ENCODE data around the gene PALM.
"Not testable (repeated sequence)": the region's sequence is repeated elsewhere in the genome, so short reads cannot be mapped to it uniquely, and the experiment has no call there.

PALM gene

GRCh38 chr19:679418-680286, 29.1 kb upstream of the PALM start:
- peak in 2 of 3 experiments; percentile 76 to 81 for DNase-seq

- peak; percentile 98 to 100 (median 100) for DNase-seq
These were observed 28.3 kb upstream of the PALM start for GRCh38 chr19:680287-681028.

GRCh38 chr19:681029-682019, 27.4 kb upstream of the PALM start:
- peak; percentile 78 to 91 (median 83) for DNase-seq

- no peak for DNase-seq
These were observed 25.9 kb upstream of the PALM start for GRCh38 chr19:682678-683320.

GRCh38 chr19:685454-685931, 23.2 kb upstream of the PALM start:
- DNase-seq: no peak

GRCh38 chr19:686589-687297, 22.0 kb upstream of the PALM start:
- no peak for DNase-seq

GRCh38 chr19:687569-688166, 21.1 kb upstream of the PALM start:
- DNase-seq: no peak

GRCh38 chr19:688214-688613, 20.5 kb upstream of the PALM start:
- DNase-seq: no peak

- DNase-seq: no peak
These were observed 19.7 kb upstream of the PALM start for GRCh38 chr19:688992-689391.

GRCh38 chr19:690203-690602, 18.5 kb upstream of the PALM start:
- DNase-seq: no peak

- DNase-seq: no peak
These were observed 14.0 kb upstream of the PALM start for GRCh38 chr19:694481-695351.

- no peak for DNase-seq
These were observed 13.3 kb upstream of the PALM start, which contains the start of gene PRSS57 for GRCh38 chr19:695352-695949. Gene PRSS57, minus strand, starts transcription at chr19:695452. Its CDS starts 22 bp downstream, at chr19:695430.

- not testable (repeated sequence) for DNase-seq
These were observed 10.2 kb upstream of the PALM start for GRCh38 chr19:698529-698928.

- DNase-seq: peak in 1 of 3 experiments; percentile 43
These were observed 8.8 kb upstream of the PALM start for GRCh38 chr19:699885-700284.

GRCh38 chr19:702847-703246, 5.9 kb upstream of the PALM start:
- not testable (repeated sequence) for DNase-seq

- DNase-seq: no peak
These were observed 5.4 kb upstream of the PALM start for GRCh38 chr19:703329-703650.

- peak in 2 of 3 experiments; percentile 46 to 73 for DNase-seq
These were observed 4.9 kb upstream of the PALM start for GRCh38 chr19:703651-704446.

- DNase-seq: no peak
These were observed 4.3 kb upstream of the PALM start for GRCh38 chr19:704447-704741.

All from NCI-H1417 (cell line).